ENCODE data around the gene MEGF10. TPM values are rescaled to one million over a fixed set of nuclear protein-coding genes. Genes with fewer than 3 reads are reported as not detected.

Gene MEGF10
- total RNA-seq, 1 donor from 2014 or later, result 1.3 TPM

GRCh38 chr5:127426661-127427060 is 136.1 kb downstream of the MEGF10 start:
- no peak overlapping the region for H3K4me3 ChIP-seq (ENCODE audit: low read depth, low read length)
- DNase-seq (ENCODE audit: low read depth), result no peak
- TF ChIP-seq CTCF (IDR thresholded peaks at IDR 0.05; ENCODE audit: insufficient read depth, low read length, poor library complexity, severe bottlenecking), result no peak
- no peaks in the 10 kb centered on the region for H3K36me3 ChIP-seq (ENCODE audit: control insufficient read depth, insufficient read depth, low read length)
- H3K27me3 ChIP-seq (ENCODE audit: control insufficient read depth, insufficient read depth, low read length), result no peaks in the 10 kb centered on the region

GRCh38 chr5:127428276-127428675 is 137.7 kb downstream of the MEGF10 start:
- Histone ChIP-seq H3K36me3 (ENCODE audit: control insufficient read depth, insufficient read depth, low read length) (no peaks in the 10 kb centered on the region), H3K4me3 (ENCODE audit: low read depth, low read length) (no peak overlapping the region), H3K27me3 (ENCODE audit: control insufficient read depth, insufficient read depth, low read length) (no peaks in the 10 kb centered on the region)
- DNase-seq (ENCODE audit: low read depth), result no peak
- TF ChIP-seq CTCF (IDR thresholded peaks at IDR 0.05; ENCODE audit: insufficient read depth, low read length, poor library complexity, severe bottlenecking), result no peak

- H3K36me3 ChIP-seq (ENCODE audit: control insufficient read depth, insufficient read depth, low read length), result no peaks in the 10 kb centered on the region
- DNase-seq (ENCODE audit: low read depth), result no peak
- no peaks in the 10 kb centered on the region for H3K27me3 ChIP-seq (ENCODE audit: control insufficient read depth, insufficient read depth, low read length)
- TF ChIP-seq CTCF (IDR thresholded peaks at IDR 0.05; ENCODE audit: insufficient read depth, low read length, poor library complexity, severe bottlenecking), result no peak
- no peak overlapping the region for H3K4me3 ChIP-seq (ENCODE audit: low read depth, low read length)
Observed at GRCh38 chr5:127428748-127429147, 138.2 kb downstream of the MEGF10 start.

GRCh38 chr5:127429928-127430327 is 139.3 kb downstream of the MEGF10 start:
- H3K36me3 ChIP-seq (ENCODE audit: control insufficient read depth, insufficient read depth, low read length), result no peaks in the 10 kb centered on the region
- H3K27me3 ChIP-seq (ENCODE audit: control insufficient read depth, insufficient read depth, low read length), result no peaks in the 10 kb centered on the region
- DNase-seq (ENCODE audit: low read depth), result no peak
- TF ChIP-seq CTCF (IDR thresholded peaks at IDR 0.05; ENCODE audit: insufficient read depth, low read length, poor library complexity, severe bottlenecking), result no peak
- no peak overlapping the region for H3K4me3 ChIP-seq (ENCODE audit: low read depth, low read length)

- Histone ChIP-seq H3K36me3 (ENCODE audit: control insufficient read depth, insufficient read depth, low read length) (no peaks in the 10 kb centered on the region), H3K4me3 (ENCODE audit: low read depth, low read length) (no peak overlapping the region), H3K27me3 (ENCODE audit: control insufficient read depth, insufficient read depth, low read length) (no peaks in the 10 kb centered on the region)
- no peak for TF ChIP-seq CTCF (IDR thresholded peaks at IDR 0.05; ENCODE audit: insufficient read depth, low read length, poor library complexity, severe bottlenecking)
- DNase-seq (ENCODE audit: low read depth), result no peak
Observed at GRCh38 chr5:127430627-127431026, 140.0 kb downstream of the MEGF10 start.

- DNase-seq (ENCODE audit: low read depth), result no peak
- Histone ChIP-seq H3K27me3 (ENCODE audit: control insufficient read depth, insufficient read depth, low read length) (no peaks in the 10 kb centered on the region), H3K4me3 (ENCODE audit: low read depth, low read length) (no peak overlapping the region), H3K36me3 (ENCODE audit: control insufficient read depth, insufficient read depth, low read length) (no peaks in the 10 kb centered on the region)
- TF ChIP-seq CTCF (IDR thresholded peaks at IDR 0.05; ENCODE audit: insufficient read depth, low read length, poor library complexity, severe bottlenecking), result no peak
Observed at GRCh38 chr5:127431977-127432585, 141.5 kb downstream of the MEGF10 start.

Measured in kidney epithelial cell (primary cell).